Measurements from ENCODE around the gene ATP10A.

- TF ChIP-seq CTCF (IDR thresholded peaks at IDR 0.05): no peak
- TF ChIP-seq POLR2AphosphoS5 (IDR thresholded peaks at IDR 0.05; ENCODE audit: insufficient read depth in 1 of 2, low read depth in 1 of 2): no peak
Measured at GRCh38 chr15:25883463-25884259, 20.5 kb upstream of the ATP10A start.
